HuH-7.5 (cell line): Measurements from ENCODE around the gene ZNF827.

Experiments used
- DNase-seq: peaks from one replicate; pipeline ENCODE4 v3.0.0; 2011; ENCODE audit warnings: low spot score

The ZNF827 gene

DNA sequence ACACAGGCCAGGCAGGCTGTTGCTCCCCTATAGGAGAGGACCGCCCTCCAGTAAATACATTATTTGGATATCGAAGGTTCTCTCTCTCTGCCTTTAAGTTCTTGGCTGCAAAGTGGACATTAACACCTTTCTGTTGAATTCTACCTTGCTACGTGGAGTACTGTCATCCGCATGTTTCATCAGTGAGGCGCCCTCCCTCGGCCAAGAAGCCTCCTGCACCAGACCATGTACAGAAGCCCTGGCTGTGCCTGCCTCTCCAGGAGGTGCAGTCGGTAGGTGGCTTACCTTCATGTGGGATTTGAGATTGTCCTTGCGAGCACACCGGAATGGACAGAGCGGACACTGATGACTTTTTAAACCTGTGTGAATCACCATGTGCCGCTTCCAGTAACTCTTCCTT is 46.7 kb downstream of the ZNF827 start:
- no peak for DNase-seq

DNA sequence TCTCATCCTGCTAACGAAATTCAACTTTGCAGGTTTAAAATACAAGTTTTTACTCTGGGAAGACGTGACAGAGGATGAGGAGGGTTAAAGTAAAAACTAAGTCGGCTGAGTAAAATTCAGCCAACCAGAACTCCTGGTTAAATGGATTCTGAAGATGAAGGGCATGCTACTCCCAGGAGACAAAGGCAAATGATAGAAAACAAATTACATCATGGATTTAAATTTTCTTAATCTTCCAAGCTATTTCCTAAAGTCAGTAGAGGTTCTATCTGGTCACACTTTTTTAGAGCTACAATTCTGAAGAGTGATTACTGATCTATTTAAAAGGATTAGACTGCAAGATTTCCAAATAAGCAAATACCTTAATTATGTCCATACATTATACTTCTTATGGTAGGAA is 47.9 kb downstream of the ZNF827 start:
- no peak for DNase-seq

DNA sequence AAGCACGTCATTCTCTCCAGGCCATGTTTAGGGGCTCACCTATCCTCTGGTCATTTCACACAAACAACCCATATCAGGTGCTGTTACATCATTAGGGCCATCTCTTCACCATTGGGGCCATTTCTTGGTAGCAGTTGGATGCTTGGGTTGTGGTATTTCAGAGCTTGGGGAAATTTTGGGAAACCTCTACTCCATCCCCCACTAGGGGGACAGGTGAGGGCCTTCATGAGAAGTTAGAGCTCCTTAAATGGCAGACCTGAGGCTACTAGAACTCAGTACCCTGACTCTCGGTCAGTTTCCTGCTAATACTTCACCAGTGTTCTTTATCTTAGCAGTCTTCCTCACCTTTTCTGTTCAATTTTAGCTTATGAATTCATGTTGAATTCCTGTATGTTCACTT is 50.2 kb downstream of the ZNF827 start:
- no peak for DNase-seq

DNA sequence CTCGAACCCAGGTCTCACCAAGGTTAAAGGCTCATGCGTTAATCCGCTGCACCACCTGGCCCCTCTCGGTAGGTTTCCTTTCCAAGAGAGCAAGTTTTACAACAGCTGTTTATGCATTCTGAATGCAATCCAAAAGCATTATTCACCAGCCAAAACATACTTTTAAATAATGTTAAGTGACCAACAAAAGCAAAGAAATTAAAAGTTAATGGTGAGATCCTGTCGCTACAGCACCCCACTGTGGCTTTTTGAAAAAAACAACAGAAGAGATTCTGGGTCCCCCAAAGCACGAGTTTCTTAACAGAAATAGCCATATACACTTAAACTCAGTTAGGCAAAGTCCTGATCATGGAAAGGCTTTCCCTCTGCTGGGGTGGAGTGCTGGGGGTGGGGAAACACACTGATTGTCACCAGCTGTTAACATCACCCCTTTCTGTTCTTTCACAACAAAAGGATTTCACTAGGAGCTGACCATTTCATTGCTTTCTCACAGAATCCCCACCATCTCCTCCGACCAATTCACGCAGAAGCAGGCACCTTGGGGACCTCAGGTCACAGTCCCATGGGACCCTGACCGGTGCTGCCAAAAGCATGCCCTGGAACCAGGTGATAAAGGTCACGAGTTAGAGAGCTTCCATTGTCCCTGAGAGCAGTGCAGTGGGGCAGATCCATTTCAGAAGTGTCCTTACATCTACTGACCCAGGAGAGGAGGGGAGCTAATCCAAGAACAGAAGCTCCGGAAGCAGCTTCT is 51.2 kb downstream of the ZNF827 start:
- no peak for DNase-seq

DNA sequence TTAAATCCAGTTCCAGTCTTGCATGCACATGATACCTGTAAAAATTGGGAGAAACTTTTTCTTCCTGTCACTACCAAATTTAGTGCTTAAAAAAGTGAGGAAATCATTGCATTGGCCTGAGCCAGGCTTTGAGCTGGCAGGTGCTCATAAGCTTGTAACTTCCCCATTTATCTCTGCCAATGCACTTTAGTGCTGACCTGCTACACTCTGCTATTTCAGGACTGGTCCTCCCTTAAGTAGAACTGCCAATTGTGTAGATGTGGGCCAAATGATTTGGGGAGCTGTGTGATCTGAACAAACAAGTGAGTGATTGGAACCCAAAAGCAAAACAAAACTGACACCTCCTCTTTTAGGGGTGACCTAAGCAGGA is 51.8 kb downstream of the ZNF827 start:
- no peak for DNase-seq

DNA sequence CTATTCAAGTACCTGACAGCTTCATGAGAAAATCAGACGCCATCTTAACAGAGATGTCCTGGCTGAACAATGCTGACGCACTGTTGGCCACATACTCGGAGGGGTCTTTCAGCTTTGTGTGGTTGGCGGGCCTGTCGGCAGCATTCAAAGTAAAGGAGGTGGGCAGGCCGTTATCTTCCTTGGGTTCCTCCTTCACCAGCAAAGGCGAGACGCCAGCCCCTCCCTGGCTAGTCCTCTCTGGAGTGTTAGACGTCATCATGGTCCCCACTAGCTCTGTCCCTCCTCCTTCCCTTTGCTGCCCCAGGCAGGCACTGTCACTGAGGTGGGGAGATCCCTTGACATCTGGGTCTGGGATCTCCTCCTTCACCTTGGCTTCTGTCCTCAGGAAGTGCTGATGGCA is 53.0 kb downstream of the ZNF827 start:
- no peak for DNase-seq

DNA sequence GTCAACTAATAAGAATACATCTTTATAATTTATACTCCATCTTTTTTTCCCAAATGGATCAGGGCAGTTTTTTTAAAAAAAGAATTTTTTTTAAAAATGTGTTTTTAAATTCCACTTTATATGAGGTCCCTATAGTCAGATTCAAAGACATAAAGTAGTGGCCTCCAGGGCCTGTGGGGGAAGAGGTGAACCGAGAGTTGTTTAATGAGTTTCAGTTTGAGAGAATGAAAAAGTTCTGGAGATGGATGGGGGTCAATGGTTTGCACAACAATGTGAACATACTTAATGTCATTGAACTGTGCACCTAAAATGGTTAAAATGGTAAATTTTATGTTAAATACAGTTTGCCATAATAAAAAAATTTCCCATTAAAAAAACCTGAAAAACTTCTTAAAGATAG is 53.8 kb downstream of the ZNF827 start:
- DNase-seq = no peak

DNA sequence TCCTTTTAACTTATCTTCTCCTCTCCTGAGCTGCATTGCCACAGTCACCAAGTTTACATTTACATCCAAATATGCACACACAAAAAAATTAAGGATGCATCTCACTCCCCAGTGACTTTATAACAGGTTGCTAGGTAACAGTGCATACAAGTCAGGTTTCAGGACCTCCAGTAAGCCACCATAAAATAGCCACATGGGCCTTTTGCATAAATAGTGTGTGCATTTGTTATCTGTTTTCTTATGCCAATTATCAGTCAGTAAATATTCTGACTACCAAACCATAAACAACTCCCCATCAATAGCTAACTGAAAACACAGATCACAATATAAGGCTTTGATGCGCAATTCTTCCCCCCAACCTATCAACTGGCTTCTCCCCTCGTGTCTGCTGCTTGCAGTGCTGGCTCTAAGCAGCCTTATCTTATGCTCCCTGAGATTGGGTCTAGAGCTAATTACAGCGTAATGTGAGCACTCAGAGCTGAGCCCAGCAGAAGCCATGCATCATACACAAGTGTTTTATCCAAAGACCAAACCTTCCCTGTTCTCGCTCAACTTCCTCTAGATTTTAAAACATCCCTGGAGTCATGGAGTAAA is 55.4 kb downstream of the ZNF827 start:
- DNase-seq = no peak

DNA sequence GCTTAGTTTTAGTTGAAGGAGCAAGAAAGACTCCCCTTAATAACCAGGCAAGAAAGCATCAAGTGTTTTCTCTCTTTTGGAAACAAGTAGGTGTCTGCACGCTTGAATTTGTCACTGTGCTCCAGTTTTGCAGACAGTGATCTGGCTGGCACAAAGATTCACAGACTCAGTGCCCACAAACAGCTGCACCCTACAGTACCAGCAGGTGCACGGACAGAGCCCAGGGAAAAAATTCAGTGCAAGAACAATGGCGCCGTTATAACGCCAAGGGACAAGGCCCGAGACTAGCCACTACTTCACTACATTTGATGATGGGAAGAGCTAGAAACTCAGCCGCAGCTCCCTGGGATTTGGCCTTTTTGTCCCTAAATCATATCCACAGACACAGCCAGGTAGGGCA is 56.0 kb downstream of the ZNF827 start:
- no peak for DNase-seq

DNA sequence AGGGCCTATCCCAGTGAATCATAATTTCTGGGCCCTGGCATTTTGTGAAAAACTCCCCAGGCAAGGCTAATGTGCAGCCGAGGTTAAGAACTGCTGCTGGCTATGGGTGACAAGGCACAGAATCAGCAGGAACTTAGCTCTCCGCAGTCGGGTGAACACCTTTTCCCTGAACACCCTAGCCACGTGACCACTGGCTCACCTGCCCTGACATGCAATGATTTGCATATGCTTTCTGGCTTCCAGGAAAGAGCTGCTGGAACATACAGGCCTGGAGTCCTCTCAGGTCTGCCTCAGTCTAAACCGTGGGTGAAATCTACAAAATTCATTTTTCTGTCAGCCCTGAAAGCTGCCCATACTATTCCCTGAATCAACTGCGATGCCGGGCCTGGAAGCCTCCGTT is 56.6 kb downstream of the ZNF827 start:
- no peak for DNase-seq

DNA sequence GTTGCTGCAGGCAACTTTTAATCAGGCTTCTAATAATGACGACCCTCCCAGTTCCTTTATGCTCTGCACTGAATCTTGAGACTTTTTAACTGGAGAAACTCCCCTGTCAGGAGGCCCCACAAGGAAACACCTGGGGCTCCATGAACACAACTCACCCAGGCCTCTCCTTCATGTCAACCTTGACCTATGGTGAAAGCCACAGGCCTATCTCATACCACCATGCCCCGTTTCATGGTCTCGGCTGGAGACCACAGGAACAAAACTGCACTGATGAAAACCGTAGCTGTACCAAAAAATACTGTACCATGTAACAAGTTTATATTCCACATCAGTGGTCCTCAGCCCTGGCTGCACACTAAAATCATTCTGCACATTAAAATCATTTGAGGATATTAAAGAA is 57.0 kb downstream of the ZNF827 start:
- no peak for DNase-seq

DNA sequence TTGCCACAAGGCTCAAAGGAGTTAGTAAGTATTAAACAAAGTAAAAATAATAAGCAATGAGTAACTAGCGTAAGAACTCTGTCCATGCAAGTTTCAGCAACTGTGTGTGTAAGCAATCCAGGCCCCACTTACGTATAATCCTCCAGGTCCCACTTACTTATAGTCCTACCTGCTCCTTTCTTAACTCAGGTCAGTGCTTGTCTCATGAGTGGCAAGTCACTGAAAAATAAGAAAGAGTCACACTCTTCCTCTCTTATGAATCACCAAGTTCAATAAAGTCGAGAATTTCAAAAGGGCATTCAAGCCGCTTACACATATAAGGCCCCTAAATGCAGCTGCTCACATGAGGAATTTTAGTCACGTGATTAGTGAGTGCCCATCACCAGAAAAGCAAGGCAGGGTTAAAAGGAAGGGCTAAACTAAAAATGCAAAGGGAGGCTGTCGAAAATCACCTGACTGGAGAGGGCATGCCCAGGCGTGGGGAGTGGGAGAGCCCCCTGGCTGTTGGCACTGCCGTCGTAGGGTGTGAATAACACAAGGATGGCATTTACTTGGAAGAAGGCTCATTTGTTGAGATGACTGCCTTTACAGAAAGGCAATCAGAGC is 58.2 kb downstream of the ZNF827 start:
- no peak for DNase-seq

DNA sequence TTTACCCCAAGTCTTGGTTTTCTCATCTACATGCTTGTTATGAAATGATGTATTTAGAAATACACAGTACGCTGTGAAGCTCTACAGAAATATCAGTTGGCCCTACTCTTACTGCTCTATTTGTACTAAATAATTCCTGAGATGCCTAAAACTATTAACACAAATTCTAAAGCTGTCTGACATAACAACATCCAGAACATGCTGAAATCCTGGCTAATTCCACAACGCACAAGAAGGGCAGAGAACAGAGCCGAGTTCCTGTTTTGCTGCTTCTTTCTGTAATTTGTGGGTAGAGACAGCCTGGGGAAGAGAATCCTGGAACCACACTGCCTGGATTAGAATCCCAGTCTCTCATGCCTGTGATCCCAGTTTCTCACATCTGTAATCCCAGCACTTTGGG is 59.0 kb downstream of the ZNF827 start:
- no peak for DNase-seq

DNA sequence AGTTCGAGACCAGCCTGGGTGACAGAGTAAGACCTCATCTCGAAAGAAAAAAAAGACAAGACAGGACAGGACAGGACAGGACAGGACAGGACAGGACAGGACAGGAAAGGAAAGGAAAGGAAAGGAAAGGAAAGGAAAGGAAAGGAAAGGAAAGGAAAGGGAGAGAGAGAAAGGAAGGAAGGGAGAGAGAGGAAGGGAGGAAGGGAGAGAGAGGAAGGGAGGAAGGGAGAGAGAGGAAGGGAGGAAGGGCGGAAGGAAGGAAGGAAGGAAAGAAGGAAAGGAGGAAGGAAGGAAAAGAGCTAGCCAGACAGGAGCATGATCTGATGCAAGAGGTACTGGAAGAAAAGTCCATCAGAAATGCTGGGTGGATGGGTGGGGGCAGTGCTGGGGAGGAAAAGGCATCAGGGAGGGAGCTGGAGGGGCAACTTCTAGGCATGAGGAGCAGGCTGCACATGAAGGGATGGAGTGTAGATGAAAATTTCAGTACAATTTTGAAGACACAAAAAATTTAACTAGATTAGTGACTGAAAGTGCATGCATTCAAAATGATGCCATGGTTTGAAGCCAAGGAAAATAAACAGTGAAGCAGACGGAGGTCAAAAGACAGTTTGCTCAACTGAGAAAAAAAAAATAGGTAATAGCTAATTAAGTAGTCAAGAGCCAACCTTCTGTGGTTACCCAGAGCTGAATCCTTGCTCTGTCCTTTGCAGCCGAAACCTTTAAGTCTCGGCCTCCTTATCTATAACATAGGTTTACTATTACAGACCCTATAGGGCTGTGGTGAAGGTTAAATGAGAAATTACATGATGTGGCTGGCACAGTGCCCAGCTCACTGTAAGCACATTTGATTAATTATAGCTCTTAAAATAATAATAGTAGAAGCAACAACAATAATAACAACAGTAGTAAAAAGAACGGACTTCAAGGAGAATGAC is 59.9 kb downstream of the ZNF827 start:
- no peak for DNase-seq

DNA sequence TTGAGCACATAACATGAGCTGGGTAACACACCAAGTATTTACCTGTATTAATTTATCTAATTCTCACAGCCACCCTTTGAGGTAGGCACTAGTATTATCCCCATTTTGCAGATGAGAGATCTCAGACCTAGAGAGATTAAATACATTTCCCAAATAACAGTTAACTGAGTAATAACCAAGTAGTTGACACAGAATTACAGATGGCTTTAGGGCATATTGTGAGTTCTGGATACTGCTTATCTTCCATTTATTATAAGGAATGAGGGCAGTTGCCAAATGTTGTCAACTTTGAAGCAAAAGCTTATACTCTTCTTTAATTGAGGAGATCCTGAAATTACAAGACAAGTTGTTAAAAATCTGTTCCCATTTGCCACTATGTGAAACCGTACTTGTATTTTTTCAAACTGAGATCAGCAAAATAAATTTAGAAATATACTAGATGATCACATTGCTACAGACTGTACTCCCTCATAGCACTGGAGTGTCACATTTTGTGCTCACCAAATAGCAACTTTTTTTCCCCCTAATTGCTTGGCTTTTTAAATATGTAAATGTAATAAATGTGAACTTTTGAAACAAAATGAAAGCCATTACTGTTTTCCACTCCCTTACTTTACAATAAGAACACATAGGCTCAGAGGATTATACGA is 62.0 kb downstream of the ZNF827 start:
- no peak for DNase-seq

DNA sequence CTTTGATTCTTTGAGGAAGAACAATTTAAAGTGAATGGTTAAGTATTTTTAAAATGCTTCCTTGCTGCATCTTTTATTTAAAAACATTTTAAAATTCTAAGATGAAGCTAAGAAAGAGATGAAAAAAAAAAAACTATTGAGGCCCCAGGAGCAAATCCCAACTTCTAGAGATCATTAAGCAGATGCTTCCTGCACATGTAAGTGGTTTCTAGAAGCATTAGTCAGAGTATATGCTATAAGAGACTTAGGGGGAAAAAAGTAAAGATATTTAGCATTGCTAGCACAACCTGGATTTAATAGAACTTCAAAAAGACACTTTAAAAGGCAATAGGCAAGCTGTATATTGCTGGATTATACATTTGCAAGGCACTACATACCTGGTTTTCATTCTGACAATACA is 64.7 kb downstream of the ZNF827 start:
- DNase-seq = no peak

DNA sequence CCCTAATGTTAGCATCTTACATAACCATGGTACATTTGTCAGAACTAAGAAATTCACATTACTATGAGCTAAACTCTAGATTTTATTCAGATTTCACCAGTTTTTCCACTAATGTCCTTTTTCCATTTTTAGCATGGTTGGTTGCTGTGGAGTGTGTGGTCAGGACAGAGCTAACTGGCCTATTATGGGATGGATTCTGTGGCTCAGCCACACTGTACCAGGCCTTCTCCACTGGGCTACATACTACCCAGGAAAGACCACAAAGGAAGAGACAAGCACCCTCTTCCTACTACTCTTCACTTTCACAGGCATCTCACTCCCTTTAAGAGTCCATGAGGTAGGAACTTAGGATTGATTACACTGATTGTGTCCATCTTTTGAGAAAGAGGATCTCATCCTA is 67.4 kb downstream of the ZNF827 start:
- no peak for DNase-seq

DNA sequence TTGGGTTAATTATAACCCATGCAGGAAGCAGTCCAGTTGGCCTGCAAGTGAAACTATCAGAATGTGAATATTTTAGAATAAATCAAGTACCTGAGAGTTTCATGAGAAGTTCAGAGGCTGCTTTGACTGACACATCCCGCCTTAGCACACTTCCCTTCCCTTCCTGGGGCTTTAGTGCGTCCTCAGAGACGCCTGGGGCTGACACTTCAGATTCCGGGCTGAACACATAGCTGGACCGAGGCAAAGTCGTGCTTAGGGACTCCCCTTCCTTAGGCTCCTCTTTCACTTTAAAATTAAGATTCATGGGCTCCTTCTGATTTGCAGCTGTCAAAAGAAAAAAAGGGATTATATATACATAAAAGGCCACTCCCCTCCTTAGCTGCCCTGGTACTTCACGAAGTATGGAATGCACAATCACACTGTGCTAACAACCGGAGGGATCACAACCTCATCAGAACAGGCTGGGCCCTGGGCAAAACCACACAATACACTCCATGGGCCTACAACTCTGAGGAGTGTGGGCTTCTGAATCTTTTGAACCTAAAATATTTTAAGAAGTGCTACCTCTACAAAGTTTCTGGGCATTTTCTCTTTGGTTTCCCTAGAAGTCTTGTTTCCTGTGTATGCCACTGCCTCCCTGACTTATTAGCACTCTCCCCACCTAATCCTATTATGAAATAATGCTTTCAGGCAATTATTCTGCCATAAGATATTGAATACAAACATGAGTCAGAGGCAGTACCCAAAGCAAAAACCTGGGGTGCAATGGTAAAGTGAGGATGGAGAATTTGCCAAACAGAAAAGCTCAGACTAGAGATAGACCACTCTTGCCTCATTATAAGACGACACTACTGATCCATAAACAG is 68.2 kb downstream of the ZNF827 start:
- DNase-seq = no peak

DNA sequence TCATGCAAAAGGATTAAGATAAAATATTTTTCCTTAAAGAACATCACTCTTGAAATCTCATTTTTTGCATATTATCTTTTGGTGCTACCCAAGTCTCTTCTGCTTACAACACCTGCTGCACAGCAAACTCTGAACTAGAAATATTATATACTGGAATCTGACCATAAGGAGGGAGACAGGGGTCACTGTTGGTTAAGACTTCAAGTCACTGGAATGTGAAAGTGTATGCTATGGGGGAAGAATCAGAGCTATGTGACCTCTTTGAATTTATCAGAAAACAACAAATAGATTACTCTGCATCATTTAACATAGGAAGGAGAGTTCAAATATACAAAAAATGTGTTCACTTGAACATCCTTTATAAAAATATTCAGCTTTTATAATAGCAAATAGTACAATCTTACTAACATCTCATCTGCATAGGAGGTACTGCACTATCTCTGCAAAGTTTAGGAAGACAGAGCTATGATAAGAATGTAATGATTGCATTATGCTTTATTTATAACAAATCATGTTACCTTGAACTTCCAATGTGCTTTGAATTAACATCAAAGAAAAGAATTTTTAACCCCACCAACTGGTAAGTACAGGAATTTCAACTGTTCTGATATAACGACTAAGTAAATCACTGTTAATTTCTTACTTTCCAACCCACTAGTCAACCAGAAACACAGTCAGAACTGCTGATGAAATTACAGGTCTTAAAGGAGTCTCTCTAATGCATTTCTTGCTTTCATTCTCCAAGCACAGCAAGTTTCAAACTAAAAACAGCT is 69.8 kb downstream of the ZNF827 start:
- no peak for DNase-seq

DNA sequence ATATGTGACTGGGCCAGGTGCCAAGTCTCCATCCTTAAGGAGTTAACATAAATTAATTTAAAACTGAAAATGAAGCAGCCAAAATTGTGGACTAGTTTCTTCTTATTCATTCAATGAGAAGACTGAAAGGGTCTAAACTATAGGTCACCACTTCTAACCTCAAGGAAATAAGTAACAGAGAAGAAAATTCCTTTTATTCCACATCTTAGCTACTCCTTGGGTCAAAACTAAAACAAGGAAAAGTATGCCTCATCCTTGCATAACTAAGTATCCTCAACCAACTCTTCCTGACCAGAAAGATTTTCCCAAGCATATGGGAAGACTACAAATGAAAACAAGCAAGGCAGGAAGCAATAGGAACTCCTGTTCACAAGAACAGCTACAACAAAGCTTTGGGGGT is 71.2 kb downstream of the ZNF827 start:
- no peak for DNase-seq
